Adrenal gland (tissue), 12 donors: ENCODE data around the gene TMEM200C. TPM values are rescaled to one million over a fixed set of nuclear protein-coding genes. Genes with fewer than 3 reads are reported as not detected.

ENCODE experiments used
- DNase-seq, 7 donors: peaks; one replicate each; pipeline ENCODE4 v3.0.0-alpha.2; 2019 to 2020
- H3K27ac ChIP-seq, 5 donors: fragments of 200-600 bp; sonication (generic) in 4 of 5; 1 replicate in 3 of 5; 2 replicates in 2 of 5; pipeline versions ENCODE4 v1.5.1 to v1.8.0; 2016 to 2020; ENCODE audit warnings: mild to moderate bottlenecking in 1 of 5
- H3K27me3 ChIP-seq: fragments of 200-600 bp; 2 replicates; pipeline ENCODE4 v1.8.0; 2021
- H3K36me3 ChIP-seq, 2 donors: fragments of 200-600 bp; replicated peaks in 1 of 2; 1 replicate in 1 of 2; 2 replicates in 1 of 2; pipeline versions ENCODE4 v1.5.1 to v1.8.0; 2018 to 2022
- H3K4me1 ChIP-seq, 2 donors: fragments of 200-600 bp; replicated peaks in 1 of 2; 1 replicate in 1 of 2; 2 replicates in 1 of 2; pipeline versions ENCODE4 v1.5.1 to v1.8.0; 2018 to 2021
- H3K4me3 ChIP-seq, 4 donors: fragments of 200-600 bp; sonication (generic) in 3 of 4; one replicate each; pipeline ENCODE4 v1.5.1; 2016 to 2018
- H3K9me3 ChIP-seq, 3 donors: fragments of 200-600 bp; sonication (generic) in 1 of 3; replicated peaks in 1 of 3; 1 replicate in 2 of 3; 2 replicates in 1 of 3; pipeline versions ENCODE4 v1.5.1 to v1.8.0; 2016 to 2021
- POLR2A ChIP-seq, 2 donors: fragments of 450-650 bp; IDR thresholded peaks; one replicate each; pipeline ENCODE4 v1.6.1; 2017; ENCODE audit warnings: antibody characterized with exemption in 2 of 2, mild to moderate bottlenecking in 2 of 2, moderate library complexity in 1 of 2
- WGBS, 4 donors: extraction: QIAGEN DNeasy Blood & Tissue Kit in 2 of 4; methylation state at CpG; one replicate each; pipeline versions ENCODE4 v1.1.5 to v1.1.7; 2013 to 2017; 5-methylcytosine and 5-hydroxymethylcytosine counted together
- intact Hi-C, 2 donors: fragments of 100-400 bp; cut with DNase I; formaldehyde crosslinking; loops; one replicate each; pipeline versions ENCODE4 v1.14.1 to v1.15.0; 2022 to 2023
- polyA plus RNA-seq, 3 donors: library from polyadenylated mRNA; stranded (reverse); fragments of 200-250 nt in 2 of 3; fragments of 350-450 nt in 1 of 3; fragmentation: Illumina TruSeq in 1 of 3; extraction: RNeasy Lipid Tissue Mini Kit (QIAGEN cat#74804) in 1 of 3; gene quantifications; one replicate each; pipeline ENCODE4 v1.2.3, GENCODE V29; 2013 to 2014
- total RNA-seq, 9 donors: library from RNA; depleted of rRNA in 4 of 9; stranded (reverse); fragments of >200 nt in 4 of 9; fragments of 120-200 nt in 1 of 9; fragmentation: NEBNext Ultra II Directional in 1 of 9; extraction: Animal tissue kit (Norgen Biotek cat#: 25700) in 1 of 9; gene quantifications; one replicate each; pipeline versions ENCODE4 v1.1.0 to v1.2.4, GENCODE V29; 2013 to 2023
- TF ChIP-seq, protein P1 (sequence below), 6 experiments: fragments of 450-650 bp in 4 of 6; fragments of 200-600 bp in 2 of 6; sonication (generic) in 1 of 6; IDR thresholded peaks; 1 replicate in 5 of 6; 2 replicates in 1 of 6; pipeline versions ENCODE4 v1.5.1 to v1.8.0; 2016 to 2021; ENCODE audit warnings: antibody characterized with exemption in 6 of 6, mild to moderate bottlenecking in 2 of 6, moderate library complexity in 1 of 6
- donor health status: healthy with polysubstance abuse.
- donor health status: Bipolar disorder and iron deficiency.
- donor health status: DM: yes; HTN: yes; CAD: no.
- donor health status: DM: no; HTN: no; CAD: no.
- donor health status: DM: no; HTN: no; CAD: no.
- donor health status: DM: yes; HTN: yes; CAD: no.

Gene TMEM200C
- total and polyA plus RNA-seq, 12 donors = 0.06 to 42.4 (median 8.1) TPM

DNA sequence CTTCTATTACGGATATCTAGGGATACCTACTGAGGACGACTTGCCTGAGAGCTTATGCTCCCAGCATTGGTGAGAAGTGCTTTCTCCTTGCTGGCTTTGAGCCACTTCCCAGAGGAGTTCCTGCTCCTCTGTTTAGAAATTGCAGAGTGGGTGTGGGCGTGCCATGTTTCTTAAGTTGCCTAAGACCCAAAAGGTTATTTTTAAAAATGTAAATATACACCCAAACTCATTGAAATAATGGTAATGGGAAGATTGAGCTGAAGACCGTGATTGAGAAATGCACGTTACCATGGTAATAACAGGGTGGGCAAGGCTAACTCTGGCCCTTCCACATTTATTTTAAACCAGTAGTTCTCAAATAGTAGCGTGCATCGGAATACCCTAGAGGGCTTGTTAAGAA is 17.2 kb upstream of the TMEM200C start:
- 82 to 85% (median 84%) methylated on average over 7 of the region's 7 CpGs for WGBS, 4 donors
- Histone ChIP-seq H3K27ac (no peak overlapping the region), H3K27me3 (no peaks in the 10 kb centered on the region), H3K4me1 (no peaks in the 10 kb centered on the region), H3K4me3 (no peak overlapping the region), H3K9me3 (no peaks in the 10 kb centered on the region), H3K36me3 (no peaks in the 10 kb centered on the region)
- intact Hi-C loops = no loop called here
- no peak for DNase-seq
- no peak for TF ChIP-seq POLR2A (IDR thresholded peaks at IDR 0.05)
- TF ChIP-seq, protein P1, sequence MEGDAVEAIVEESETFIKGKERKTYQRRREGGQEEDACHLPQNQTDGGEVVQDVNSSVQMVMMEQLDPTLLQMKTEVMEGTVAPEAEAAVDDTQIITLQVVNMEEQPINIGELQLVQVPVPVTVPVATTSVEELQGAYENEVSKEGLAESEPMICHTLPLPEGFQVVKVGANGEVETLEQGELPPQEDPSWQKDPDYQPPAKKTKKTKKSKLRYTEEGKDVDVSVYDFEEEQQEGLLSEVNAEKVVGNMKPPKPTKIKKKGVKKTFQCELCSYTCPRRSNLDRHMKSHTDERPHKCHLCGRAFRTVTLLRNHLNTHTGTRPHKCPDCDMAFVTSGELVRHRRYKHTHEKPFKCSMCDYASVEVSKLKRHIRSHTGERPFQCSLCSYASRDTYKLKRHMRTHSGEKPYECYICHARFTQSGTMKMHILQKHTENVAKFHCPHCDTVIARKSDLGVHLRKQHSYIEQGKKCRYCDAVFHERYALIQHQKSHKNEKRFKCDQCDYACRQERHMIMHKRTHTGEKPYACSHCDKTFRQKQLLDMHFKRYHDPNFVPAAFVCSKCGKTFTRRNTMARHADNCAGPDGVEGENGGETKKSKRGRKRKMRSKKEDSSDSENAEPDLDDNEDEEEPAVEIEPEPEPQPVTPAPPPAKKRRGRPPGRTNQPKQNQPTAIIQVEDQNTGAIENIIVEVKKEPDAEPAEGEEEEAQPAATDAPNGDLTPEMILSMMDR (IDR thresholded peaks at IDR 0.05) = no peak

DNA sequence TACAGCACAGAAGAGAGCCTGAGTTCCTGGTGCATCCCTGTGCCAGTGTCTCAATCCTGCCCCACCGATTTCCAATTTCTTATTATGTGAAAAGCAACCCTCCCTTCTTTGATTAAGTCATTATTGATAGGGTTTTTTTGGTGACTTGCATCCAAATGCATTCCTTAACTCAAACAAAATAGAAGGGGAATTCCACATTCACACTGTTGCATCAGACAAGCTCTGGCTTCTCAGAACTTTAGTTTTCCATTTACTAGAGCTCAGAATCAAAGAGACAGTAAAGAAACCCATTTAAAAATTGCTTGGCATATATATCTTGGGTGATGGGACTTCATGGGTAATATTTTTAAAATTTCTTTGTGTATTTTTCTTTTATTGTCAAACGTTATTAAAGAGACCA is 13.8 kb upstream of the TMEM200C start:
- Histone ChIP-seq H3K4me1 (no peaks in the 10 kb centered on the region), H3K27ac (no peak overlapping the region), H3K27me3 (no peaks in the 10 kb centered on the region), H3K9me3 (no peaks in the 10 kb centered on the region), H3K4me3 (no peak overlapping the region), H3K36me3 (no peaks in the 10 kb centered on the region)
- intact Hi-C loops = no loop called here
- 82 to 87% (median 85%) methylated on average over 2 of the region's 2 CpGs for WGBS, 4 donors
- DNase-seq = no peak
- TF ChIP-seq, protein P1 (IDR thresholded peaks at IDR 0.05) = no peak
- no peak for TF ChIP-seq POLR2A (IDR thresholded peaks at IDR 0.05)

DNA sequence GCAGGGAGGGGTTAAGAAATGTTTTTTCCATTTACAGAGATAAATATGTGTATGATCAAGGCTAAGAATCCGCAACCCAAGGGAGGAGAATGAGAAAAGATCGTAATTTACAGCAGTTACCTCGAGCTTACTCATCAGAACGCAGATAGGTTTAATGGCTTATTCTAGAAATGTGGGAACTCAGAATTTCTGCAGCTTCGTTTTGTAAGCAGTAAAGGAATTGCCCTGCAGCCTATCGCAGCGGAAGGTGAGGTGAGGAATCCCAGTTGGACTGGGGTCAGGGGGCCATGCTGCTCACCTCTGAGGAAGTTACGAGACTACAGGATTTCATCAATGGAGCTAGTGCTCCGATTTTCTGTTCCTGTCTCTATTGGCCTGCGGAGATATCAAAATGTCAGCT is 8.1 kb upstream of the TMEM200C start:
- H3K4me3 ChIP-seq = no peak overlapping the region
- no peak for DNase-seq
- intact Hi-C loops = no loop called here

DNA sequence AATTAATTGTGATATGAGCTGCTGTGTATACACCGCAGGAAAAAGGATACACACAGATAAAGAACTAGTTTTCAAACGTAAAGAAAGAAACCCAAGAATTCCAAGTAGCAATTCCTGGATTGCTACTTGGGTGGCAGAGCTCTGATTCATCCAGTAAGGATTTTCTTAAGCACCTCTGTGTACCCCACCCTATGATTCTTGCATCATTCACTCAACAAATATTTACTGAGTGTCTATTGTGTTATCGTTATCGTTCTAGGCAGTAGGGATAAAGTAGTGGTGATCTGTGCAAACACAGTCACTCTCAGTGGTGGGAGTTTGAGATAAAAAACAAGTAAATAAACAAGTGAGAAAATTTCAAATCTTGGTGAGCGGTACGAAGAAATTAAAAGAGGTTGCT is 4.9 kb upstream of the TMEM200C start:
- WGBS, 4 donors = 82 to 95% (median 91%) methylated on average over 6 of the region's 6 CpGs
- Histone ChIP-seq H3K4me3 (no peak overlapping the region), H3K4me1 (peaks cover 15 to 20% of the 10 kb centered on the region in 2 donors), H3K27me3 (no peaks in the 10 kb centered on the region), H3K36me3 (no peaks in the 10 kb centered on the region), H3K27ac (no peak overlapping the region), H3K9me3 (no peaks in the 10 kb centered on the region)
- no peak for DNase-seq
- TF ChIP-seq, protein P1 (IDR thresholded peaks at IDR 0.05) = no peak
- no peak for TF ChIP-seq POLR2A (IDR thresholded peaks at IDR 0.05)
- intact Hi-C loops = no loop called here

More for the DNA sequence above, 8.1 kb upstream of the TMEM200C start:
- TF ChIP-seq, protein P1 (IDR thresholded peaks at IDR 0.05) = no peak
- TF ChIP-seq POLR2A (IDR thresholded peaks at IDR 0.05) = no peak
- Histone ChIP-seq H3K27me3 (no peaks in the 10 kb centered on the region), H3K36me3 (no peaks in the 10 kb centered on the region), H3K27ac (no peak overlapping the region), H3K9me3 (no peaks in the 10 kb centered on the region), H3K4me1 (no peaks in the 10 kb centered on the region)
- WGBS, 4 donors = 78 to 87% (median 83%) methylated on average over 10 of the region's 10 CpGs
